GM18505 (cell line): ENCODE results near the gene SLC35G6.

Experiments
- ATAC-seq: cut with Tn5 transposase; IDR thresholded peaks from one replicate; pipeline ENCODE4 v1.9.1; 2021; ENCODE audit not compliant: unreplicated experiment
- POLR2A ChIP-seq: IDR thresholded peaks from 4 replicates; pipeline ENCODE4 v1.6.1; 2011; ENCODE audit warnings: borderline replicate concordance; ENCODE audit not compliant: insufficient read depth, insufficient read length; ENCODE audit errors: extremely low read depth

SLC35G6 gene

DNA sequence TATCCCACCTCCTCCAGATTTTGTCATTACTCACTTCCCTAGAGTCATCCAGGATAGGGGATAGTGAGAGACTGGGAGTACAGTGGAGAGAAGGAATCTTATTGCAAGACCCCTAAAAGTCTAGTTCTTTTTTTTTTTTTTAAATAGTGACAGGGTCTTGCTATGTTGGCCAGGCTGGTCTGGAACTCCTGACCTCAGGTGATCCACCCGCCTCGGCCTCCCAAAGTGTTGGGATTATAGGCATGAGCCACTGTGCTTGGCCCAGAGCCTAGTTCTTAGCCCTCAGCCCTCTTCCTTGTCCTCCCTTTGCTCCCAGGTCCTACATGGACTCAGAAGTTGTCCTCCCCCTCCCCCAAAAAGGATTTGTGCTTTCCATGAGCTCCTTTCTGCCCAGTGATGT lies 39.1 kb upstream of the SLC35G6 start:
- TF ChIP-seq POLR2A = no peak

DNA sequence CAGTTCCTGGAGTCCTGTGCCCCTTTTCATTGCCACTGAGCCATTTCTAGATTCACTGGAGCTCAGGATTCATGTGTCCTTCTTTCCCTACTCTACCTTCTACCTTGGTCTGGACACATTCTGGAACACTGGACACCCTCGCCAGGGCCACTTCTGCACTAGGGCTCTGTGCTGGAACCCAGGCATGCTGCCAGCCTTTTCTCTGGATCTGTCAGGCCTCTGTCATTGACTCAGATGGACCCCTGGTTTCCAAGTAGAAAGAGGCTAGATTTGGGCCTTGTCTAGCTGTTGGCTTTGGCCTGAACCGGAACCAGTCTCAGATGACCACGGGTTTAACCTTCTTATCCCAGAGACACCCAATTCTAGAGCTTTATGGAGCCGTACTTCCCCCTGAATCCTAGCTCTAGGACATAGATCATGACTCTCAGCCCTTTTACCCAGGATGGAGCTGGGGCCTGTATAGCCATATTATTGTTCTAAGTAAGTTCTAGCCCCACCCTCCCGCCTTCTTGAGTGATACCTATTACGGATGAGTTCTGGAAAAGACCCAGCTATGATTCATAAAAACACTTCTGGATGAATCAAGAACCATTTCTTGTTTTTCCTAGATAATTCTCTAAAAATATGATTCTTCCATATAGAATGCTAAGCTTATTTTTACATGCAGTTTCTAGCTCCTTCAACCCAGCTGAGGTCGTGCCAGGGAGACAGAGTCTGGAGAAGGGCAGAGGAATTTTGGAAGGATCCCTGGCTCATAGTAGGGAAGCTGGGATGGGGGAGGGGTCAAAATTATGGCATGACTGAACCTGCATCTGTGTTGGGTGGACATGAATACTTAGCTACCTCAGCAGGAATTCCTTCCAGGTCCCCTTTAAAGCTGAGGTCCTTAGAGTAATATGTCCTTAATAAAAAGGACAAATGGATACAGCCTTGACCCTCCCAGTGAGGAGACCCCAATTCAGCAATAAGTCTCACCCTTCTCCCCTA lies 37.5 kb upstream of the SLC35G6 start:
- no peak for ATAC-seq
- no peak for TF ChIP-seq POLR2A

More for the DNA sequence above, 39.1 kb upstream of the SLC35G6 start:
- ATAC-seq = no peak

DNA sequence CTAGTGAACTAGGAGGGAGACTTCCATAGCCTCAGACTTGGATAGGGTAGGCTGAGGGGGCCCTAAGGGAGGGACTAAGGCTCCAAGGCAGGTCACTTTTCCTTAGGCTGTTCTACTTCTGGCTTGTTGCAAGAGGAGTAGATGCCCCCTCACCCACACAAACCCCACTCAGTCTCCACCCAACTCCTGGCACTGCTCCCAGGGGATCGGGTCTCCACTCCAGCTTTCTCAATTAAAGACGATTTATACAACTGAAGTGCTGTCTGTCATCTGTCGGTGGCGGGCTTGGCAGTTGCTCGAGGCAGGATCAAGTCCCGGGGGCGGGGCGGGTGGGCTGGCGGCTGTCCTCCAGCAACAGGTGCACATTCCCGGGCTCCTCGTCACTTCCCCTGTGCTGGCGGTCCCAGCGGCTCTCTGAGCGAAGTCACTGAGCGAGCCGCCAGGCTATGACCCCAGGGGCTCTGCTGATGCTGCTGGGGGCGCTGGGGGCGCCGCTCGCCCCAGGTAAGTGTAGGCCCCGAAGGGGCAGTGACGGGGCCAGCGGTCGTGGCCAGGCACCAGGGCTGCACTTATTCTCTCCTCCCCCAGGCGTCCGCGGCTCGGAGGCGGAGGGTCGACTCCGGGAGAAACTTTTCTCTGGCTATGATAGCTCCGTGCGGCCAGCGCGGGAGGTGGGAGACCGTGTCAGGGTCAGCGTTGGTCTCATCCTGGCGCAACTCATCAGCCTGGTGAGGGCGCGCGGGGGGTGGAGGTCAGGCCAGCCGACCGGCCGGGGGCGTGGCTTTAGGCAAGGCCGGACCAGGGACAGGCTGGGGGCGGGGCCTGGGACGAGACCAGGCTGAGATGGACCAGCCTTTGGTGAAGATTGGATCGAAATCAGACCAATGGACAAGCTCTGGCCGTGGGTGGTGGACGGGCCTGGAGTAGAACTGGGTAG lies 36.3 kb upstream of the SLC35G6 start, which contains the start of gene CHRNB1:
CHRNB1 (plus strand) TSS at position 380 of the 937 bp plus-strand sequence; CDS start at position 447, 67 bp downstream.
- TF ChIP-seq POLR2A = no peak
- ATAC-seq = no peak

- no peak for TF ChIP-seq POLR2A
- ATAC-seq = no peak
Observed at GRCh38 chr17:7445619-7445968, 35.7 kb upstream of the SLC35G6 start.

DNA sequence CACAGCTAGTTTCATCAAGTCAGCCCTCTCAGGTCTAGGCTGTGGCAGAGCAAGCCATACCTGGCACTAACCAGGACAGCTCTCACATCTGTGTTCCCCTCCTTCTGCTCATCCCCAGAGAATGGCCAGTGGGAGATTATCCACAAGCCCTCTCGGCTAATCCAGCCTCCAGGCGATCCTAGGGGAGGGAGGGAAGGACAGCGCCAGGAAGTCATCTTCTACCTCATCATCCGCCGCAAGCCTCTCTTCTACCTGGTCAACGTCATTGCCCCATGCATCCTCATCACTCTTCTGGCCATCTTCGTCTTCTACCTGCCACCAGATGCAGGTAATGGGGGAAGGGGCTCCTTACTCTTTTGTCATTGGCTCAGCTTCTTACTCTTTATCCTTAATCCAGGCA lies 32.8 kb upstream of the SLC35G6 start:
- no peak for TF ChIP-seq POLR2A
- ATAC-seq = no peak

DNA sequence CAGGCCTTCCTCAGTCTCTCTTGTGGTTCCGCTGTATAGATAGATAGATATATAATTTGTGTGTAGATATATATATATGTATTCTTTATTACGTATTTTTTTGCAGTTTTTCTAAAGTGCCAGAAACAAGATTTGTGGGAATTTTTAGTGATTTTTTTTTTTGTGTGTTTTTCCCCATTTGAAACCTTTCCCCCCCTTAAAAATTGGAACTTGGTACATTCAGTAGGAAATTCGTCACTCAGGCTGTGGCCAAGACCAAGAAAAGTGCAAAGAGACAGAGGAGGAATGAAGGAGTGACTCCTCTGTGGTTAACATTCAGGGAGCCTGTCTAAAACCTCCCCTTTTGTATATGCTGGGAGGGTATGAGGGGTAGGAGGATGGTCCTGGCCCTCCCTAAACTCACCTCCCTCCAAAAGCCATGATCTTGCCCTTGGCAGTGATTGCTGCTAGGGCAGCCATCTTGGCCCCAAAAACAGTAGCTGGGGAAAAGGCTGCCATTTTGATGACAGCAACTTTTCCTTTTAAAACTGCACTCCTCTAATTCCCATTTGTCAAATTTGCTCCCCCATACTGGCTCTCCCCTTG lies 21.2 kb upstream of the SLC35G6 start:
- ATAC-seq = no peak
- no peak for TF ChIP-seq POLR2A

DNA sequence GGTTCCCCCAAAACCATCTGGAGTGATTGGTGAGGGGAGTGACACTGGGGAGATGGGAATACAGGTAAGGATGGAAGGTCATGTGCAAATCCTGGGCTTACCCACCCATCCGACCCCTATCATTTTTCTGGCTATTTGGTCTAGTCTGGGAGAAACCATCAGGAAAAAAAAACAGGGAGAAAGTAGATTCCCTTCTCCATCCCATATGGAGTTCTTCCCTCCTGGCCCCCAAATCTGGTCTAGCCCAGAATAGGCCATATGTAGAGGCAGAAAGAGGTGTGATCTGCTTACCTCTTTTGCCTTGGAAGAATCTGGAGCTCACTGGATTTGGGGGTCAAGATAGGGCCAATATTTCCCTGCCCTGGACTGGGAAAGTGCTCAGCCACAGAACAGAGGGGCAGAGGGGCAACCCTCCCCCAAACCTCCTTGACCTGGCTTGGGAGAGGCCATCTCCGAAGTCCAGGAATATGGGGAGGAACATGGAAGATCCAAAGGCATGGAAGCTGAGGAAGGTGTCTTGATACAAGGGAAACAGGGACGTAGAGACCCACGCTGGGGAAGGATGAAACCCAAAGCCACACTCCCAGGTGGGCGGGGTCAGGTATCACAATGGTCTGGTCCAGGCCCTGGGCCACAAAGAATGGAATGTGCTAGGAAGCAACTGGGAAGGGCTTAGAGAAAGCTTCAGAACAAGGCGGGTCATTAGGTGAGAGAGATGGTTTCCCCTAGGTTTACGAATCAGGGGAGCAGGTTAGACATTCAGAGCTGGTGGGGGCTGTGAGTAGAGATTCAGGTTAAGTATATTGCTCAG lies 20.2 kb upstream of the SLC35G6 start:
- no peak for ATAC-seq
- no peak for TF ChIP-seq POLR2A

- no peak for TF ChIP-seq POLR2A
- no peak for ATAC-seq
Observed at GRCh38 chr17:7462474-7463371, 18.5 kb upstream of the SLC35G6 start.

DNA sequence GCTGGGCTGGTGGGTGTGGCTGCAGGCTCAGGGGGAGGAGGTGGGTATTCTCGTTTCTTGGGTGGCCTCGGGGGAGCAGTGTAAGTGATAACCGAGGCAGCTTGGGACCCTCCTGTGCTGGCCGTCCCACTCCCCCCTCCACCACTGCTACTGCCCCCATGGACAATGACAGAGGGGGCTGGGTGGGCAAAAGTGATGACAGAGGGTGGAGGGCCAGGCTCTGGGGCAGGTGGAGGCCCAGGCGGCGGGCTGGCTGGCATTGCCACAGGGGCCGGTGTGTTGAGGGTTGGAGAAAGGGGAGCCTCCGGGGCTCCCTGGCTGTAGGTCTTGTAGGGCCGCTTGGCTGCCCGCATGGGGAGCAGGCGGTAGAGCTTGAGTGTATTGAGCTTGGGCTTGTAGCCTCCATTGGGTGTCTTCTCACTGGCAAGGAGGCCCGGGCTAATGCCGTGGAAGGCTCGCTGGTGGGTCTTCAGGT lies 17.8 kb upstream of the SLC35G6 start:
- no peak for ATAC-seq
- TF ChIP-seq POLR2A = no peak

- no peak for TF ChIP-seq POLR2A
- no peak for ATAC-seq
Observed at GRCh38 chr17:7464081-7464480, 17.2 kb upstream of the SLC35G6 start.

DNA sequence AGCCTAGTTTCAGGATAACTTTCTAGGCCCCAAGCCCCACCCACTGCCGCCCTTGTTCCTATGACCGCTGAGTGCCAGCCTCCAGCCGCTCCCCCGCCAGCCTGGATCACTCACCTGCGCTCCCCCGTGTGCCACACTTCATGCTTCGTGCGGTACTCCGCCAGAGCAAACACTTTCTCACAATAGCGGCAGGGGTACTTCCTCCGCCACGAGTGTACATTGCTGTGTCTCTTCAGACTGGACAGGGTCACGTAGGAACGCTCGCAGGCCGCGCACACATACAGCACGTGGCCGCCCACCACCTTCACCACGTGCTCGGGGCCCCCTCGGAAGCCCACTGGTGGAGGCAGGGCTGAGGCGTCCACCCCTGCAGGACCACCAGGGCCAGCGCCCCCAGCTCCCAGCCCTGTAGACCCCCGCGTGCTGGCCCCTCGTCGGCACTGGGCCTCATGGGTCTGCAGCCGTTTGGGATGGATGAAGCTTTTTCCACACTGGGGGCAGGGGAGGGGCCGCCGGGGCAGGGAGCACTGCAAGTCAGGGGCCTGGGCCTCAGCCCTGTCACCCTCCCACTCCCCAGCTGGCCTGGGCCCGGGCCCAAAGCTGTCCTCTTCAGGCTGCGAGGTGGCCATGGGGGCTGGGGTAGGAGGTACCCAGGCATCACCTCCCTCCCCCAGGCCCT lies 15.5 kb upstream of the SLC35G6 start:
- TF ChIP-seq POLR2A = no peak
- ATAC-seq = no peak

DNA sequence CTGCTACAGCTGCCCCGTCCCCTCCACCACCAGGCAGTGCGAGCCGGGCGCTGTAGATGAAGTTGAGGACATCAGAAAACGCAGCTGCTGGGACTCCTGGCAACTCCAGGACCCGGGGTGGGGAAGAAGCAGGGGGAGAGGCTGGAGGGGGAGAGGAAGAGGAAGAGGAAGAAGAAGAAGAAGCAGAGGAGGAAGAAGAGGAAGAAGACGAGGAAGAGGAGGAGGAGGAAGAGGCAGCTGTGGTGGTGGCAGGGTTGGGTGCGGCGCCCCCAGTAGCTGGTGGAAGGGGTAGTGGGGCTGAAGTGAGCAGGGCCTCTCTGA lies 15.0 kb upstream of the SLC35G6 start:
- ATAC-seq = no peak
- no peak for TF ChIP-seq POLR2A
